Forelimb muscle (tissue), 1 donor: Measurements from ENCODE around the gene KCNIP2. TPM values are rescaled to one million over a fixed set of nuclear protein-coding genes. Genes with fewer than 3 reads are reported as not detected.

Source experiments
- DNase-seq: peaks from one replicate; pipeline ENCODE4 v3.0.0-alpha.2; 2013; ENCODE audit warnings: low read depth
- polyA plus RNA-seq: library from polyadenylated mRNA; unstranded; fragments of 120-200 nt; gene quantifications from one replicate; pipeline ENCODE4 v1.2.1, GENCODE V29; 2013; ENCODE audit not compliant: insufficient read length

Gene KCNIP2
- polyA plus RNA-seq, 1 donor = 4.3 TPM

DNA sequence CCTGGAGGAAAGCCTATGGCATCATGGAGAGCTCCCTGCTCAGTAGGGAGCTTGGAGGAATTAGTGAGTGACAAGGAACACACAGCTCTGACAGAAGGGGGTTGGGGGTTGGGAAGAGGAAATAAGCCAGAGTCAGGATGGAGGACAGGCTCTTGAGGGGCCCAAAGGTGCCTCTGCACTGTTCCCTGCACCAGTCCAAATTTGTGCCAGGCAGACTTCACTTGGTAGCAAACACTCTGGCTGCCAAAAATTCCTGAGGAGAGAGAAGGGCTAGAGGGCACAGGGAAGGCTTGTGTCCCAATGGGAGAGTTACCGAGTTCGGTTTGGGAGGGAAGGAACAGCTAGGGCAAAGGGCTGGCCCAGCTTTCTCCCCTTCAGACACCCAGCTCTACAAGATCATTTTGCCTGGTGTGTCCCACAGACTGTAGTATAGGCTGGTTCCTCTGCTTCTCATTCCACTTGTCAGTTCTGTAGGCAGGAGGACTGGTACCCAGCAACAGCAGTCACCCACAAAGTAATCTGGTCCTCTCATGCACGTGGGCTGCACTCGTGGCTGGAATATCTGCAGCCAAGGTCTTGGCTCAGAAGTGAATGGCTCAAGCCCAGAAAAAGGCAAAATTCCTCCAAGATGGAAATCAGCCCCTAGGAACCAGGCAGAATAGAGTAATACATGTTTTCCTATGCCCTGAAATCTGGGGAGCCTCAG, 8.0 kb upstream of the KCNIP2 start:
- no peak for DNase-seq

DNA sequence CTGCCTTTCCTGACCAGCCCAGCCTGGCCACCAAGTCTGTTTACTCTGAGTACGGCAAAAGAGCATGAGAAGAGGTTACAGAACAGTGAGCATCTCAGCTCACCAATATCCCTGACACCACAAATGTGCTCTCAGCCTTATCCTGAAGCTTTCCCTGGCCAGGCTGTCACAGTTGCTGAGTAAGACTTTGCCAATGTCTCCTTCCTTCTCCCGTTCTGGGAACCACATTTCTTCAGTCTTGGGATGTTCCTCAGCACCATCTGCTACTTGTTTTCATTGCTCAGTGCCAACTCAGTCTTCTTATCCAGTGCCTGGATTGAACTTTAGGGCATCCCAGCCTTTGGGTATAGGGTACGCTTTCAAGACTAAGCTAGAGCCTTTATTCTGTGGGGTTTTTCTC, 7.1 kb upstream of the KCNIP2 start:
- no peak for DNase-seq

DNA sequence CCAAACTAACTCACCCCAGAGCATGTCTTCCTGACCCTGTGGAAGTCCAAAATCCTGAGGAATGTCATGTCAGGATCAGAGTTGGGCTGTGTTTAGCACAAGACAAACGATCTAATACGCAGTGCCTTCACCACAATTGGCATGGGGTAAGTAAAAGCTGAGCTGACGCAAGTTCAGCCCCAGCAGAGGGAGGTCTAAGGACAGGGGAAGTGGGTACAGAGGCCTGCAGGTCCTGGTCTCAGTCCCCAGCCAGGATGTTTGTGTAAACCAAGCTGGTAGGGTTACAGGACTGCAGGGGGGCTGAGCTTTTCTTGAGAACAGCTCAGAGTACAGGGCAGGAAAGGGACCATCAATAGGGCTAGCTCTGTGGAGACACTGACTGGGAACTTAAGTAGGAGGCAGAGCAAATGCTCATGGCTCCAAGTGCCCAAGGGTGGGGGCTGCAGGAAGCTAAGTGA, 5.3 kb upstream of the KCNIP2 start:
- no peak for DNase-seq

DNA sequence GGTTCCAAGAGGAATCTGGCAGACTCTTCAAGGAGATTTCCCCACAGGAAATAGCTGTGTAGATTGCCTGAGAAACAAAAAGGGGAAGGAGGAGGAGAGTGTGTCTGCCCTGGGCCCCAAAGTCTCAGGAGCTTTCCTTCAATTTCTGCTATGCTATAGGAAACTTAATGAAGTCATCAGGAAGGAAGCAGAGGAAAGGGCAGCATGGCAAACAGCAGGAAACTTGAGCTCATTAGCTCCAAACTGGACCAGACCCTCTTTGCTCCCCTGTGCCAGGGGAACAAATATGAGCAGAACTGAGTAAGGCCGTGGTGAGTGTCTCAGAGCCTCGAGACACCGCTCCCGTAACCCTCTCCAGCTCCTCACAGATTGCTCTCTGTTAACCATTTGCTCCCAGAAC, 4.8 kb upstream of the KCNIP2 start:
- DNase-seq = no peak

DNA sequence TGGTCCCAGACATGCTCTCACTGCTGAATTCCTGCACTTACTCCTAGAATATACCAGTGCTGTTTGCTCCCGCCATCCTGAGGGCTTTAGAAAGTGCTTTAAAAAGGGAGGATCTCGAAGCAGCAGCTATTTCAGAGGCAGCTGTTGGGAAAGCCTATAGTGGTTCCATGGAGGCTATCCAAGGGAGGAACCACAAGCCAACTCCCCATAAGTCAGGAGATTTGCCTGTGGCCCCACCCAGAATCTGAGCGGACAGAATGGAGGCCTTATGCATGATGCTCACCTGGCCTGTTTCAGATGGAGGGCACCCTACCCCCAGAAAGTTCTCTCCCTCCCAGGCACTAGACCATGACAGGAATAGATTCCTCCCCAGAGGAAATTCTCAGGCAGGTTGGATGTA, 2.3 kb upstream of the KCNIP2 start:
- no peak for DNase-seq

DNA sequence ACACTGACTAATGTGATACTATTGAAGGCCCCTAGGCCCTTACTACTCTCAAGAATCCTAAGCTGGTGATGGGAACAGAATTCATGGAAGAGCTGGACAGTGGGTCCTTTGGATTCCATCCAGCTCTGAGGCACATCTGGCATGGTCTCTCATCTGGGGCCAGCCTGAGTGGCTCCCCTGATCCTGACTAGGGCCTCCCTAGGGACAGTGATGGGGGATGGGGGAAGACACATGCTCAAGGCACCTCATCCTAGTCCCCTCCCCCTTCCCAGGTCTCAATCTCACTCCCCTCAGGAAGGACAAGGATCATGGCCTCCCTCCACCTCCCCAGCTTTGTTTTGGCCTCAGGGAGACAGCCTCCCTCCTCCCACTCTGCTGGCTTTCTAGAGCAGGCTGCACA, 1.8 kb downstream of the KCNIP2 start:
- no peak for DNase-seq

DNA sequence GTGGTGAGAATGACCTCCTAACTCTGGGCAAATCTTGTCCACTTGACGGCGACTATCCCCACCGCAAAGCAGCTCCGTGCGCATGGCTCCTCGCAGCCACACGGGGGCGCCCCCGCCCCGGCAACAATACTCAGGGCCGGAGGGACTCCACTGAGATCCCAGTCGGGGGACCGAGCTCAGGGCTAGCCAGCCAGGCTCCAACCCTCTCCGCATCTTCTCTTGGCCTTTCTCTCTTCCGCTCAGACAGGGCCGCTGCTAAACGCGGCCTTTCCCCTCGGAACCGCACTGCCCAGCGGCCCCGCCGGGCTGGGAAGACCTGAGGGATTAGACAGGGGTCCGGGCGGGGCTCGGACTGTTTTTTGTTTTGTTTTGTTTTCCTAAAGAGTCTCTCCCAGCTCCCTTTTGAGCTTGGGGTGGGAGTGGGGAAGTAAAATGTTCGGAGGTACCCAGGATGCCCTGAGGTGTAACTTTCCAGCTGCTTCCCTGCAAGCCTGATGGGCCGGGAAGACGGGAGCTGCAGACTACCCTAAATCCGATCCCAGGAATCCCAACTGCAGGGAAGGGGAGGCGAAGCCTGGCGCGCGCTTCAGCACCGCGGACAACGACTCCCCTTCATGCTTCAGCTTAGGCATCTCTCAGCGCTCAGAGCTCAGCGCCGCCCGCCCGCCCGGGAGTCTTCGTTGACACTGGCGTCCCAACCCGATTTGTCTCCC, 2.7 kb downstream of the KCNIP2 start:
- DNase-seq = no peak

DNA sequence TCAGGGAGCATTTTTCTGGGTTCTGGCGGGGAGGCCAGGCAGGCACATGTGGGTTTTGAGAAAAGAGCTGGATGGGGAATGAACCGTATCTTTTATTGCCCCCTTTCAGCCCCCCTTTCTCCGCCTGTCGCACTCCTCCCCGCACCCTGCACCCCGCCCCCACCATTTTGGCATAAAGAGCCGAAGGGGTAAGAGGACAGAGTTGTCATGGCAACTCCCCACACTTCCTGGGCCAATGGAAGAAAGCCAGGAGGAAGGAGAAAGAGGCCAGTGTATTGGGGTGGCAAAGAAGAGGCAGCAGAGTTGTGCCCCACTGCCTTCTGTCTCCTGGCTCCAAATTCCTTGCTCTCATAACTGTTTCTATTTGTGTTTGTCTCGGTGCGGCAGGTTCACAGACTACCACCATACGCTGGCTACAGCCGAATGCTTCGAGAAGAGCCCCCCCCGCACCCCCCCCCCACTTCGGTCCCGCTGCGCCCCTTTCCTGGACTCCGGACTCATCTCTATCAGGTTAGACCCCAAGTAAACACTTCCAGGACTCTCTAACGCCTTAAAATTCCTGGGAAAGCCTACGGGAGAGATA, 3.4 kb downstream of the KCNIP2 start:
- no peak for DNase-seq

DNA sequence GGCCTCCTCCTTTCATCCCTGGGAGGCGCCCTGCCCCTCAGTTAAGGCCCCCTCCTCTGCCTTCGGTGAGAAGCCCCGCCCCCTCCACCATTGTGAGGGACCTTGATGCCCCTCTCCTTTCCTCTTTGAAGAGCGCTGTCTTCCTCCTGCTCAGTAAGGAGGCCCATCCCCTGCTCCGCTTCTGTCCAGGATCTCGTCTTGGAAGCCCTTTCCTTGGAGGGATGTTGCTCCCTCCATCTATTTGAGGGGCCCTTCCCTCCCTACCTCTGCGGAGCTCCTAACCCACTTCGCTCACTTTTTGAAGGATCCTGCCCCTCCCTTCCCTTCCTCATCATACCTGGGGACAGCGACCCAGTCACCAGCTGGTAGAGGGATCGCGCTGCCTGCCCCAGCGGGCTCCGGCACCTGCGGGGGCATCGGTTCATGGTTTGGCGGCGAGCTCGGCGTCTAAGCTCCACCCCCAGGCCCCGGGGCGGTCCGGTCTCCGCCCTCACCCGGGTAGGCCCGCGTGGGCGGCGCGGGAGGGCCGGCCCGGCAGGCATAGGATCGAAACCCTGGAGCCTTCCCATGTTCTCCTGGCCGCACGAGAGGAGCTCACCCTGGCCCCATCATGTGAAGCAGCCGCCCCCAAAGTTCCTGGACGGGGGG, 4.1 kb downstream of the KCNIP2 start:
- no peak for DNase-seq

DNA sequence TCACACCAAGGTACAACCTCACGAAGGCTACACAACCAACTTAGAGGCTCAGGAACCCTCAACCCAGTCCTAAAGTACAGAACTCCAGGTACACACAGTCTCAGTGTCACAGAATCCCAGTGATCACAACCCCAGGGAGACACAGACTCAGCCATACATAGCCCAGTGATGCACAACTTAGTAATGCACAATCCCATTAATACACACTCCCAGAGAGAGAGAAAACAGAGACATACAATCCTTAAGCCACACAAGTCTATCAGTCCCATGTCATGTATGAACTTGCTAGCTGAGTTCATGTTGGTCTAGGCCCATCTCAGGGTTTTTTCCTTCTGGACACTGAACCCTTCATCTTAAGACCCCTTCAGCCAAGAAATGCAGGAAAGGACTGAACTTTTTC, 4.6 kb downstream of the KCNIP2 start:
- no peak for DNase-seq

DNA sequence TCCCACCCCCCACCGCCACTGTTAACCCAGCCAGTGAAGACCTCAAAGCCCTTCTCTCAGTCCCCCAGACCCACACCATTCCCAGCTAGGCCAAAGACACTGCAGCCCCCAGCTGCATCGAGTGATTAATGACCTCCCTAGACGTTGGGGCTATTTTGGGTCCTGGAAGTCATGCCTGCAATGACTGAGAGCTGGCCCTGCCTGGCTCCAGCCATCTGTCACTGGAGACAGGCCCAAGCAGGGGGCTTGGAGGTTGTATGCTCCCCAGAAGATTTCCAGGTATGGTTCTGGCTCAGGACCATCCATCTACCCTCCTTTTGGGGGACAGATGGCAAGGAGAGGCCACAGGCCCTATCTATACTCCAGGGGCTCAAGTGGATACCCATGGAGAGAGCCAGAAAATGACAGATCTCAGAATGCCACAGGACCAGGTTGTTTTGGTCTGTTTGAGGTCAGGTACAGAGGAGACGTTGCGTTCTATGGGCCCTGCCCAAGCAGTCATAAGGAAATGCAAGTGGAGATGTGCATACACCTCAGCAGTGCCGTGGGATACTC, 5.1 kb downstream of the KCNIP2 start:
- no peak for DNase-seq

DNA sequence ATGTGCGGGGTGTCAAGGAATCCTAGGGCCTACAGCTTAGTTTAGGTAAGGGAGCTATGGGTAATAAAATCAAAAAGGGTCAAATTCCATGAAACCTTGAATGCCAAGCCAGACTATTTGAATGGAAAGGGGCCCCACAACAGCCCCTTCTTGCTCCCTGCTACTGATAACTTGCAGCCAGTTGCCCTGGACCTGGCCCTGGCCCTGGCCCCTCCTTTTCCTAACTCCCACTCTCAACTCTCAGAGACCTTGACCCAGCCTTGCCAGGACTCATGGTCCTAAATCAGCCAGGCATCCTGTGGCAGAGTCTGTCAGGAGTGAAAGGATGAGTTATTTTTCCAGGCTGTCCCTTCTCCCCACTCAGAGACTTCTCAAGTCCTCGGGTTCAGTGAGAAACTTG, 5.9 kb downstream of the KCNIP2 start:
- DNase-seq = no peak

DNA sequence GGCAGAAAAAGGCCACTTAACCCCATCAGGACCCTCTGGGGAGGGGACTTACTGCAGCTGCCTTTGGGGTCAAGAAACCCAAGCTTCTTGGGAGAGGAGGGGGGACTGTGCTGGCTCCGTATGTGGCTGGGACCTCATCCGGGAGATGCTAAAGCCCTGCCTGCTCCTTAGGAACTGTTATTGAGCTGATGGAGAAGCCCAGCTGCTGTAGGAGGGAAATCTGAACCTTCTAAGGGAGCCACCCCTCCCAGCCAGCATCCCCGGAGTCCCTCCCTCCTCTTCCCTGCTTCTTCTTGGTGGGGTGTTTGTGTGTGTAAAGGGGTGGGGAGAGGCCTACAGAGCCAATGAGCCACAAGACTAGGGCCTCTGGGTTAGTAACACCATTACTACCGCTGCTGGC, 8.2 kb downstream of the KCNIP2 start:
- no peak for DNase-seq

DNA sequence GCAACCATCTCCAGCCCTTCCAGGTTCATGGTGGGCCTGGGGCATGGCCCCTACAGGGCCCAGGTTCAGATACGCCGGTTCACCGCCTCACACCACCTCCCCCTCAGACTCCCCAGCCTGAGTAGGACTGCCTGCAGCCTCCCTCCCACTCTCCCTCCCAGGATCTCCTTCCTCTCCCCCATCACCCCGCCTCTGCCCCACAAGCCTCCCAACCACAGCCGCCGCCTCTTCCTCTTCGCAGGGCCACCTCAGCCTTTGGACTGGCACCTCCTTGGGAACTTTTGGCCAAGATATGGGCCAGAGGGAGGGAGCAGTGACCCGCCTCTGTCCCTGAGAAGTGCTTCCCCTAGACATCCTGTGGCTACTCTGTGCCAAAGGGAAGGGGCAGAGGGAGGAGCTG, 9.3 kb downstream of the KCNIP2 start:
- DNase-seq = no peak

DNA sequence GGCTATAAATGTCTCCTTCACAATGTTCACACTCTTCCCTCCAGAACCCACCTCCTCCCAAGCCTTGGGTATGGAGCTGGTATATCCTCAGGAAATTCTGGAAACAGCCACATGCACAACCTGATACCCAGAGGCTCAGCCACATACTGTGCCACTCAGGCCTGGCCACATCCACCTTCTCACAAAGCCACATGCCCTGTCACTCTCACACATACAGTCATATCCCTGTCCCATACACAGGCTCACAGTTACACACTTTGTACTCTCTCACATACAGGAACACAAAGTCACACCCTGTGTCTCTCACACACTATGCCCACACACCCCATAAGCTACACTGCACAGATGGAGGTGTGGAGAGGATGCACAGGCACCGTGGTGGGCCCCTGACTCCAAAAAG, 10.1 kb downstream of the KCNIP2 start:
- no peak for DNase-seq

DNA sequence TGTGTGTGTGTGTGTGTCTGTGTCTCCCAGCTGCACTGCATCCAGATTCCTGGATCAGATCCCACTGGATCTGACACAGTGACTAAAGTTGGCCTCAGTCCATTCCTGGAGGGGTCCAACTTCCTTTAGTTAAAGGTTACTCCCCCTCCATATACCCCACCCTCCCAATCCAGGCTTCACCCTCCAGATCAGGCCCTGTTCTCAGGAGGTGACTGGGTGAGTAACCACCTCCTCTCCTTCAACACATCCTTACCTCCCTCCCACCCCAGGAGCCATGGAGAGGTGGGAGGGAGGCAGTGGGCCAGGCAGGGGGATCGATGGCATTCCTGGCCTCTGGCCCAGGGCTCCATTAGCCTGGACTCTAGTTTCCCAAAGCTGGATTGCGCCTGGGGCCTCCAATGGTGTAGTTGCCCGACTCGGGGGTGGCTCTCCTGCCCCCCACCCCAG, 11.3 kb downstream of the KCNIP2 start:
- no peak for DNase-seq

DNA sequence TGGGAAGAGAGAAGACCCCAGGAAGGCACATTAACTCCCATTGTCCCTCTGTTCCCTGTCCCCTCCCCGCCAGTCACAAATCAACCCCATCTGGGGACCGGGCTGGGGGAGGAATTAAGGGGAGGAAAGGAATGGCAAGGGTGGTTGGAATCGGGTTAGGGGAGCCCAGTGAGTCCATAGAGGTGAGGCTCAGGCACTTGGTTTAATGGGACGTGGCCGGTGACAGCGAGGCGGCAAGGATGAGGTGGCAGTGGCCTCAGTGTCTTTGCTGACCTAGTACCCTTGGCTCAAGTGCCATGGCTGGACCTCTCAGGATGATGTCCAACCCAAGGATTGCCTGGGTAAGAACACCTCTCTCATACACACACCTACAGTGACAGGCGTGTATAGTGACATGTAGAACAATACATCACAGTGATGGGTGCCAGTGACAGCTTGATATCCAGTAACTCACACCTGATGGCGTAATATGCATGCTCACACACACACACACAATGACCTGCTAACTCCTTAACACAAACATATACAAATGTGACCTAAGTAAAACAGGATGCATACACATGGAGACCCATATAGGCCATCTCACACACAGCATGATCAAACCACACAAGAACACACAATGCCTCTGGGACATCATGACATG, 12.3 kb downstream of the KCNIP2 start:
- DNase-seq = no peak

DNA sequence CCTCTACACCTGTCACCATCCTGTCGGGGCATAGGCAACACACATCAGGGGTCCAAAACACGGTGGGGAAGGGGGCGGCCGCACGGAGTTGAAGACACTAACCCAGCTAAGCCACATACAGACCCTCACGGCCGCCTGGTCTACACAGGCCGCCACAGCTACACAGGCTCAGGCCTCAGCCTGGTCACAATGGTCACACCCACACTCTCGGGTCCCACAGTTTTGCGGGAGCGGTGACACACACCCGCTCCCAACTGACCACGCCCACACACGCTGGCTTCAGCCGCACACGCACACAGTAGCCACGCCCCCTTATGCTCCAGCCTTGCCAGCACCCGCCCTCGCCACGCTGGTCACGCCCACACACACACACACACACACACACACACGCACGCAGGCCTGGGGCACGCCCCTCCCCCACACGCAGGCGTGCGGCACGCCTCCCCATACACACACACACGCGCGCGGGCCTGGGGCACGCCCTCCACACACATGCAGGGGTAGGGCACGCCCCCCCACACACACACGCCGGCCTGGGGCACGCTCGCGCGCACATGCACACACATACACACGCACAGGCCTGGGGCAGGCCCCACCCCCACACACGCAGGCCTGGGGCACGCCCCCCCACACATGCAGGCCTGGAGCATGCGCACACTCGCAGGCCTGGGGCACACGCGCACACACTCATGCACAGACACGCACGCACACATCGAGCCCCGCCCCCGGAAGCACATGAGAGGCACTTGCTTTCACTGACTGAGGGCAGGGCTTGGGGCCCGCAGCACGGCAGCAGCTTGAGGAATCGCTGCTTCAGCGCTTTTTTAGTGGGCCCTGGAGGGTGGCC, 13.1 kb downstream of the KCNIP2 start:
- no peak for DNase-seq

DNA sequence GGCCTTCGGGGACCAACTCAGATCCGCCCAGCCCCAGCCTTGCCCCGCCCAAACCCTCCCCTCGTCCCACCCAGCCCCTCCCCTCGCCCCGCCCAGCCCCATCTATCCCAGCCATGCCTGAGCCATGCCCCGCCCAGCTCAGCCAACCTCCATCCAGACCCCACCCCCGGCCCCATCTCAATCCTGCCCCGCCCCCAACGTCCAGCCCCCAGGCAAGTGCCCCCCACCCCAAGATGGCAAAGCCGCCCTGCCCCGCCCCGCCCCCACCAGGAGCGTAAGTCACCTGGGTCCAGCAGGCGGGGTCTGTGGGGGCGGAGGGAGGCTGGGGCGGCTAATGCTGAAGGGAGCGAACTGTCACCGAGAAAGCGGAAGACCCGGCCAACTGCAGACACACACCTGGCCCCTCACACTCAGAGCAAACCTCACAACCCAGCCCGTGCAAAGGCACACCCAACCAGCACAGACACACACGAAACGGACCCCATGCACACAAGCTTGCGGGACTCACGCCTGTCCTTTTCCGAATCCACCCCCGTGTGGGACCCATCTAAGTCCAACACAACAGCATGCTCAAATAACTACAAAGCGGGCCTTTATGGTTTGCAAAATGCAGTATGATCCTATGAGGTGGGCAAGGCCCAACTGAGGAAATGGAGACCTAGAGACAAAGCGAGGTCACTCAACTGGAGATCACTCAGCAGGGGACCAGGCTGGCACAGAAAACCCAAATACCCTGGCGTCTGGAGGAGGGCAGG, 13.9 kb downstream of the KCNIP2 start:
- DNase-seq = no peak
